ENCODE data around the gene RHOT2. TPM values are rescaled to one million over a fixed set of nuclear protein-coding genes. Genes with fewer than 3 reads are reported as not detected.

Gene RHOT2
- total and polyA plus RNA-seq, 9 of the 15 experiments (the other 6 are each of a cell fraction or from before 2014, with no cell fraction given) = 5.0 to 373 (median 112) TPM

GRCh38 chr16:720990-721764 lies 53.2 kb downstream of the RHOT2 start, which contains the start of gene ANTKMT (continued):
- peak; percentile 29; the same call in 1 of the 2 replicates for TF ChIP-seq USF2 (CRISPR knock-in tag; IDR thresholded peaks at IDR 0.05)
- no peak for TF ChIP-seq BMI1 (IDR thresholded peaks at IDR 0.05; ENCODE audit: low read length)
- no peak for TF ChIP-seq BCOR (IDR thresholded peaks at IDR 0.05)
- no peak for TF ChIP-seq CLOCK (CRISPR knock-in tag; IDR thresholded peaks at IDR 0.05; ENCODE audit: borderline replicate concordance)
- TF ChIP-seq ZNF3 (CRISPR knock-in tag; IDR thresholded peaks at IDR 0.05) = no peak
- TF ChIP-seq ZNF77 (CRISPR knock-in tag; IDR thresholded peaks at IDR 0.05) = no peak
- no peak for TF ChIP-seq ARID2 (IDR thresholded peaks at IDR 0.05)
- peak; percentile 96; the same call in 1 of the 2 replicates for TF ChIP-seq PHF8 (IDR thresholded peaks at IDR 0.05; ENCODE audit: borderline replicate concordance, low read length)
- TF ChIP-seq SMAD2 (IDR thresholded peaks at IDR 0.05; ENCODE audit: low read depth, low read length) = no peak
- no peak for TF ChIP-seq SREBF2 (CRISPR knock-in tag; IDR thresholded peaks at IDR 0.05)
- no peak; the same call in 1 of the 2 replicates for TF ChIP-seq MBD2 (IDR thresholded peaks at IDR 0.05; ENCODE audit: borderline replicate concordance, low read depth)
- no peak for TF ChIP-seq TGIF2 (CRISPR knock-in tag; IDR thresholded peaks at IDR 0.05)
- TF ChIP-seq ADNP (tag; IDR thresholded peaks at IDR 0.05) = no peak
- no peak; a peak in 1 of 4 replicates for TF ChIP-seq TBL1XR1 (IDR thresholded peaks at IDR 0.05; ENCODE audit: low read length in 2 of 2)
- no peak for TF ChIP-seq FOXA1 (IDR thresholded peaks at IDR 0.05; ENCODE audit: borderline replicate concordance)
- TF ChIP-seq ZNF12 (CRISPR knock-in tag; IDR thresholded peaks at IDR 0.05) = no peak
- TF ChIP-seq ZBTB12 (CRISPR knock-in tag; IDR thresholded peaks at IDR 0.05) = peak; percentile 44; the same call in 1 of the 2 replicates
- no peak for TF ChIP-seq GATA2 (CRISPR knock-in tag; IDR thresholded peaks at IDR 0.05)
- no peak for TF ChIP-seq PRPF4 (IDR thresholded peaks at IDR 0.05; ENCODE audit: insufficient read depth, low read depth, low read length, poor library complexity, severe bottlenecking)
- TF ChIP-seq GABPB2 (CRISPR knock-in tag; conservative IDR thresholded peaks at IDR 0.05) = no peak
- peak; percentile 92 for TF ChIP-seq RBFOX2 (IDR thresholded peaks at IDR 0.05; ENCODE audit: low read depth, low read length)
- TF ChIP-seq STAG1 (CRISPR knock-in tag; IDR thresholded peaks at IDR 0.05; ENCODE audit: borderline replicate concordance) = peak; percentile 46; the same call in 1 of the 2 replicates
- TF ChIP-seq U2AF2 (optimal IDR thresholded peaks at IDR 0.05; ENCODE audit: low read depth, low read length) = no peak
- TF ChIP-seq ZNF124 (CRISPR knock-in tag; IDR thresholded peaks at IDR 0.05) = no peak
- TF ChIP-seq CHD2 (IDR thresholded peaks at IDR 0.05; ENCODE audit: low read depth, low read length) = no peak; the same call in 1 of the 2 replicates

All from K562 (cell line).